A549 (cell line): ENCODE data around the gene DNAJC5. TPM values are rescaled to one million over a fixed set of nuclear protein-coding genes. Genes with fewer than 3 reads are reported as not detected.

Source experiments
- ATAC-seq, 2 experiments: fragments of 200-7000 bp in 1 of 2; fragments of >200 bp in 1 of 2; cut with Nextera tagmentation in 1 of 2; cut with Tn5 transposase in 1 of 2; 3 replicates each; pipeline versions ENCODE4 v1.8.0 to v1.9.1; 2018 to 2020; ENCODE audit warnings: mild to moderate bottlenecking in 1 of 2, moderate library complexity in 1 of 2
- CTCF ChIA-PET: fragments of 300-600 bp; sonication (Branson Sonifier 250); formaldehyde crosslinking; extraction: SDS; loops from one replicate; lab custom pipeline; 2021; ENCODE audit warnings: antibody characterized with exemption, inconsistent platforms; lab: Yijun Ruan, JAX
- POLR2A ChIA-PET: fragments of 350-600 bp; formaldehyde crosslinking; extraction: SDS; loops from one replicate; lab custom pipeline; 2021; ENCODE audit warnings: antibody characterized with exemption, inconsistent platforms; lab: Yijun Ruan, JAX
- DNase-seq, 2 experiments: peaks; one replicate each; pipeline versions ENCODE4 v3.0.0 to v3.0.0-alpha.2; 2011 to 2016; ENCODE audit warnings: low read depth in 1 of 2, low spot score in 1 of 2
- FAIRE-seq: peaks from 2 replicates; lab custom pipeline; 2011; peaks lifted over from hg19 to GRCh38; lab: Jason Lieb, UNC
- H3K27ac ChIP-seq, 2 experiments: fragments of >200 bp; sonication (Bioruptor Twin); formaldehyde crosslinking; 3 replicates each; pipeline ENCODE4 v1.5.1; 2016 to 2017
- H3K4me1 ChIP-seq: fragments of >200 bp; sonication (Bioruptor Twin); formaldehyde crosslinking; 3 replicates; pipeline ENCODE4 v1.6.1; 2016
- H3K4me2 ChIP-seq: fragments of >200 bp; sonication (Bioruptor Twin); formaldehyde crosslinking; 3 replicates; pipeline ENCODE4 v1.6.1; 2016
- H3K4me3 ChIP-seq: fragments of >200 bp; sonication (Bioruptor Twin); formaldehyde crosslinking; 3 replicates; pipeline ENCODE4 v1.5.1; 2016
- H3K9me3 ChIP-seq: fragments of >200 bp; sonication (Bioruptor Twin); formaldehyde crosslinking; 3 replicates; pipeline ENCODE4 v1.6.1; 2016
- CEBPB ChIP-seq, 2 experiments: fragments of >200 bp in 1 of 2; sonication (Bioruptor Twin) in 1 of 2; formaldehyde crosslinking in 1 of 2; IDR thresholded peaks; 2 replicates each; pipeline ENCODE4 v1.6.1; 2012 to 2016
- E2F6 ChIP-seq: IDR thresholded peaks from 2 replicates; pipeline ENCODE4 v1.6.1; 2012; ENCODE audit warnings: low read depth, borderline replicate concordance
- EP300 ChIP-seq, 2 experiments: fragments of >200 bp; sonication (Bioruptor Twin); formaldehyde crosslinking; IDR thresholded peaks; 2 replicates in 1 of 2; 3 replicates in 1 of 2; pipeline ENCODE4 v1.6.1; 2016 to 2017
- FOSB ChIP-seq: fragments of 250-450 bp; sonication (Bioruptor Pico); IDR thresholded peaks from 2 replicates; pipeline ENCODE4 v1.5.0; 2020; ENCODE audit warnings: mild to moderate bottlenecking, moderate library complexity
- FOSL2 ChIP-seq, 2 experiments: fragments of 450-650 bp in 1 of 2; fragments of >200 bp in 1 of 2; sonication (Bioruptor Twin) in 1 of 2; formaldehyde crosslinking; IDR thresholded peaks; 2 replicates each; pipeline versions ENCODE4 v1.5.0 to v1.6.1; 2016 to 2020; ENCODE audit warnings: mild to moderate bottlenecking in 1 of 2, moderate library complexity in 1 of 2
- MAFK ChIP-seq: fragments of 450-650 bp; IDR thresholded peaks from 2 replicates; pipeline ENCODE4 v1.6.1; 2014; ENCODE audit not compliant: partially characterized antibody
- PHF8 ChIP-seq: fragments of 200-600 bp; sonication (generic); IDR thresholded peaks from 2 replicates; pipeline ENCODE4 v1.6.1; 2016; ENCODE audit warnings: low read depth, mild to moderate bottlenecking, antibody characterized with exemption, moderate library complexity, borderline replicate concordance
- RFX5 ChIP-seq: fragments of 450-650 bp; IDR thresholded peaks from 2 replicates; pipeline ENCODE4 v1.7.1; 2014; ENCODE audit warnings: antibody characterized with exemption, mild to moderate bottlenecking, moderate library complexity
- WGBS: methylation state at CpG from one replicate; pipeline ENCODE4 v1.1.6; 2017; ENCODE audit errors: missing lambda C conversion rate; 5-methylcytosine and 5-hydroxymethylcytosine counted together
- polyA plus RNA-seq, 4 experiments: library from polyadenylated mRNA; depleted of rRNA in 3 of 4; stranded (reverse); fragments of >200 nt; fragmentation: RNase III in 1 of 4; extraction: RNeasy Plus Mini Kit Qiagen cat#74134 plus additional on column Dnase treatment in 1 of 4; gene quantifications; 2 replicates in 3 of 4; 3 replicates in 1 of 4; pipeline ENCODE4 v1.2.3, GENCODE V29; 2011 to 2017
- TF ChIP-seq, protein P1 (sequence below): fragments of 150-350 bp; IDR thresholded peaks from 2 replicates; pipeline ENCODE4 v1.6.1; 2014; ENCODE audit warnings: low read depth, mild to moderate bottlenecking, low read length
- TF ChIP-seq, protein P2 (sequence below): fragments of >200 bp; sonication (Bioruptor Twin); formaldehyde crosslinking; IDR thresholded peaks from 3 replicates; pipeline ENCODE4 v1.6.1; 2016

Gene DNAJC5
- polyA plus RNA-seq, 2 of the 4 experiments (the other 2 are of a cell fraction), result 20.4 to 23.2 TPM

DNA sequence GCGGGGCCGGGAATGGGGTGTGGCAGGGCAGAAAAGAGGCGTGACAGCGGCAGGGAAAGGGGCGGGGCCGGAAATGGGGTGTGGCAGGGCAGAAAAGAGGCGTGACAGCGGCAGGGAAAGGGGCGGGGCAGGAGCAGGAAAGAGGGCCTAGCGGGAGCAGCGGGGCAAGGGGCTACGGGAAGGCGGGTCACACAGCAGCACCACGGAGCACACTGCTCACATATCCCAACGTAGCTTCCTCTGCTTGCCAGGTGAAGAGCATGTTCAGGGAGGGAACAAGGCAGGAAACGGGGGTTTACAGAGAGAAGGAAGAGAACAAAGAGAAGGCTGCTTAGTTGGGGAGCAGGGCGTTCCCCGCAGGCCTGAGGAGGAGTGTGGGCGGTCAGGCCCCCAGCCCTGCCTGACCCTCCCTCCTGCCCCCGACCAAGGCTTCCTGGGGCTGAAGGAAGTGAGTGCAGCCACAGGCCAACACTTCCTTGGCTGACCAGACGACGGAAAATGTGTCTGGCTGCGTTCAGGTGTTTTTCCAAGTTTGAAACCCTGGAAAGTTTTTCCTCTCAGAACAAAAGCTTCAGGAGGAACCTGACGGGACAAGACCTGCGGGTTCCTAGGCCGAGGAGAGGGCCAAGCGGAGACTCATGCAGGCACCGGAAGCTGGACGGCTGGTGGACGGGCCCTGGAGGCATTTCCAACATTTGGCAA is 47.5 kb downstream of the DNAJC5 start:
- no peak overlapping the region for H3K4me2 ChIP-seq
- H3K9me3 ChIP-seq, result no peaks in the 10 kb centered on the region
- 76% methylated on average over 26 of the region's 30 CpGs for WGBS
- H3K4me1 ChIP-seq, result peaks cover 5% of the 10 kb centered on the region; the same call in 1 of the 3 replicates
- POLR2A ChIA-PET, result no interaction called here
- H3K27ac ChIP-seq, result 0 out of 6 replicates have a peak overlapping the region, but pooled peaks of 1 of the 2 experiments have one; percentile 16
- CTCF ChIA-PET, result interaction anchor here (1.1 to 1.9 kb wide), 4 partner anchors 10 to 404 kb away, joined by 3 to 12 read pairs (median 6); no protein-coding TSS in a partner anchor
- TF ChIP-seq CEBPB (IDR thresholded peaks at IDR 0.05), result no peak
- no peak for TF ChIP-seq EP300 (IDR thresholded peaks at IDR 0.05)
- TF ChIP-seq RFX5, result no peak
- TF ChIP-seq E2F6, result no peak
- no peak for TF ChIP-seq MAFK
- no peak for TF ChIP-seq FOSL2 (IDR thresholded peaks at IDR 0.05)
- no peak for TF ChIP-seq FOSL2 (CRISPR knock-in tag; IDR thresholded peaks at IDR 0.05)
- TF ChIP-seq, protein P1, sequence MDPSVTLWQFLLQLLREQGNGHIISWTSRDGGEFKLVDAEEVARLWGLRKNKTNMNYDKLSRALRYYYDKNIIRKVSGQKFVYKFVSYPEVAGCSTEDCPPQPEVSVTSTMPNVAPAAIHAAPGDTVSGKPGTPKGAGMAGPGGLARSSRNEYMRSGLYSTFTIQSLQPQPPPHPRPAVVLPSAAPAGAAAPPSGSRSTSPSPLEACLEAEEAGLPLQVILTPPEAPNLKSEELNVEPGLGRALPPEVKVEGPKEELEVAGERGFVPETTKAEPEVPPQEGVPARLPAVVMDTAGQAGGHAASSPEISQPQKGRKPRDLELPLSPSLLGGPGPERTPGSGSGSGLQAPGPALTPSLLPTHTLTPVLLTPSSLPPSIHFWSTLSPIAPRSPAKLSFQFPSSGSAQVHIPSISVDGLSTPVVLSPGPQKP, result no peak
- no peak for TF ChIP-seq PHF8
- TF ChIP-seq, all 56 proteins: peak for 0
- ATAC-seq (peak in 1 of 2 experiments; percentile 6; a peak in 1 of 6 replicates), FAIRE-seq (no peak), DNase-seq (peak in 1 of 2 experiments; percentile 52)
- H3K4me3 ChIP-seq, result no peak overlapping the region

- CTCF ChIA-PET, result interaction anchor here (0.8 to 1.9 kb wide), 7 partner anchors 9 to 405 kb away, joined by 3 to 12 read pairs (median 4); no protein-coding TSS in a partner anchor
- no peak for DNase-seq
- WGBS, result 93% methylated on average over 16 of the region's 19 CpGs
- POLR2A ChIA-PET, result interaction anchor here (0.7 kb wide), 1 partner anchor 14 kb away, joined by 3 read pairs; no protein-coding TSS in a partner anchor
- ATAC-seq, result no peak
- H3K27ac ChIP-seq, result no peak overlapping the region
- no peak for FAIRE-seq
- H3K4me3 ChIP-seq, result no peak overlapping the region
- no peak for TF ChIP-seq FOSB
- peaks cover 5% of the 10 kb centered on the region; the same call in 1 of the 3 replicates for H3K4me1 ChIP-seq
- no peaks in the 10 kb centered on the region for H3K9me3 ChIP-seq
- H3K4me2 ChIP-seq, result no peak overlapping the region
Observed at GRCh38 chr20:63942969-63943807, 48.3 kb downstream of the DNAJC5 start.

- POLR2A ChIA-PET, result interaction anchor here (0.7 kb wide), 1 partner anchor 14 kb away, joined by 3 read pairs; no protein-coding TSS in a partner anchor
- Histone ChIP-seq H3K4me2 (no peak overlapping the region), H3K4me1 (peaks cover 8% of the 10 kb centered on the region), H3K27ac (no peak overlapping the region), H3K9me3 (no peaks in the 10 kb centered on the region), H3K4me3 (no peak overlapping the region)
- FAIRE-seq, result no peak
- CTCF ChIA-PET, result interaction anchor here (0.8 to 1.9 kb wide), 6 partner anchors 13 to 406 kb away, joined by 3 to 12 read pairs (median 4); no protein-coding TSS in a partner anchor
- no peak for DNase-seq
- WGBS, result 90% methylated on average over 3 of the region's 3 CpGs
- TF ChIP-seq, protein P2, sequence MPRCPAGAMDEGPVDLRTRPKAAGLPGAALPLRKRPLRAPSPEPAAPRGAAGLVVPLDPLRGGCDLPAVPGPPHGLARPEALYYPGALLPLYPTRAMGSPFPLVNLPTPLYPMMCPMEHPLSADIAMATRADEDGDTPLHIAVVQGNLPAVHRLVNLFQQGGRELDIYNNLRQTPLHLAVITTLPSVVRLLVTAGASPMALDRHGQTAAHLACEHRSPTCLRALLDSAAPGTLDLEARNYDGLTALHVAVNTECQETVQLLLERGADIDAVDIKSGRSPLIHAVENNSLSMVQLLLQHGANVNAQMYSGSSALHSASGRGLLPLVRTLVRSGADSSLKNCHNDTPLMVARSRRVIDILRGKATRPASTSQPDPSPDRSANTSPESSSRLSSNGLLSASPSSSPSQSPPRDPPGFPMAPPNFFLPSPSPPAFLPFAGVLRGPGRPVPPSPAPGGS, result no peak
- TF ChIP-seq, all 56 proteins: peak for 0
- no peak for ATAC-seq
Observed at GRCh38 chr20:63943808-63944077, 48.8 kb downstream of the DNAJC5 start.
